ENCODE data around the gene ALX1.

Gene ALX1

DNA sequence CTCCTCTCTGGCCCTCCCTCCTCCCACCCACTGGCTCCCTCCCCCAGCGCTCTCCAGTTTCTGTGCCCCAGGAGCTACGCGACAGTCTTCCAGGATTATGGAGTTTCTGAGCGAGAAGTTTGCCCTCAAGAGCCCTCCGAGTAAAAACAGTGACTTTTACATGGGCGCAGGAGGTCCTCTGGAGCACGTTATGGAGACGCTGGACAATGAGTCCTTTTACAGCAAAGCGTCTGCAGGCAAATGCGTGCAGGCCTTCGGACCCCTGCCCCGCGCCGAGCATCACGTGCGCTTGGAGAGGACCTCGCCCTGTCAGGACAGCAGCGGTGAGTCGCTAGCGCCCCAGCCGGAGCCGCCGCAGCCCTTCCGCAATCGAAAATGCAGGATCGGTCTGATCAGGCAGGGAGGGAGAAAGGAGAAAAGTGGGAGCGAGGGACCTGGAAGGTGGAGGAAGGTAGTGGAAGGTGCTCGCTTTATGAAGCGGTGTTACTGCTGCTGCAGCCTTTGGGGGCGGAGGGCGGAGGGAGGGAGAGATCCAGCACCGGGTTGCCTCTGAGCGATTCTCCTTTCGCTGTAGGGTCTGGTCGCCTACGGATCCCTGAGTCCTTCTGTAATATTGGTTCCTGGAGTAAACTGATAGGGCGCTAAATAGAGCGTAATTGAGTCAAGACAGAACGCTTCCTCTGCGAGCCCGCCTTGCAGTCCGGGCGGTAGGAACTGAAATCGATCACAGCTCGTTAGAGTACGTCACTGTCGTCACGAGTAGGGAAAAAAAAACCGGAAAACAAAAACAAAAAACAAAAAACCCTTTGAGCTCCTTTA is at the start of gene ALX1:
Gene ALX1, plus strand, starts transcription at position 56 of the 819 bp plus-strand sequence. Its CDS starts 42 bp downstream, at position 98.
- peak; percentile 2 for DNase-seq

- no peak for DNase-seq
Measured at GRCh38 chr12:85237327-85237726, 42.7 kb upstream of the ALX1 start.

DNA sequence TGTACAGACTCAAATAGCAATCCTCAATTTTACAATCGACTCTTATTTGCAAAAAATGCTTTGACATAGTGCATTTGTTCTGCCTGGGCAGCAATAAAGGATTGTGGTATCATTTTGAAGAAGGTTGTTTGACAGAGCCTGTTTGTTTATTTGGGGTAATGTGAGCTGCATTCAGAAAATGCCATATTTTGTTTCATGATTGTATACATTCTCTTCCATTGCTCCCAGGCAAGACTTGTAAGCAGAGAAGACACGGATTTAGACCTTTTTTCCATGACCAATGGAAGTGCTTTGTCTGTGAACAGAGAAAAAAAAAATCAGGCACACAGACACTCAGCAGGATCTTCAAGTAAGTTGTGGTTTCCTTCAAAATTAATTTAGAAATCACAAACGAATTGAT is 35.5 kb upstream of the ALX1 start:
- DNase-seq: no peak

DNA sequence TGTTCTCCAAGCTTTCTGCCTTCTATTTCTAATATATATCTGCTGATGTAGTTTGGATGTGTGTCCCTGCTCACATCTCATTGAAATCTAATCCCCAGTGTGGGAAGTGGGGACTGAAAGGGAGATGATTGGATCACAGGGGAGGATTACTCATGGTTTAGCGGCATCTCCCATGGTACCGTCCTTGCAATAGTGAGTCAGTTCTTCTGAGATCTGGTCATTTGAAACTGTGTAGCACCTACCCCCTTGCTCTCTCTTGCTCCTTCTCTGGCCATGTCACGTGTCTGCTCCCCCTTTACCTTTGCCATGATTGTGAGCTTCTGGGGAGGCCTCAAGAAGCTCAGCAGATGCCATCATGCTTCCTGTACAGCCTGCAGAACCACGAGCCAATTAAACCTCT is 26.2 kb upstream of the ALX1 start:
- DNase-seq: no peak

DNA sequence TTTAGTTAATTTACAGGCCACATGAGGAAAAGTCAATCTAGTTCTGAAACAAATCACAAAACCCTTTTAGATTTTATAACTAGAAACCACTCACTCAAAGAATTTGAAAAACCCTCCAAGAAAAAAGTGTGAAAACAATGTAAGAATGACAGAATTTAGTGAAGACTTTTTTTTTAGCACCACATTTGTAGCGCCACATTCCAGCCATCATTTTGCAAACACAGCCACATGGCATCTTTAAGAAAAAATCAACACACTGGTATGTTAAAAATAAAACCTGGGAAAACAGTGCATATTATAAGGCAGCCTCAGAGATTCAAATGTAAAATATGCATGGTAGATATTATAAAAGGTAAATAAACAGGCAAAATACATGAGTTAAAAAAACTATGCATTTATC is 22.3 kb upstream of the ALX1 start:
- DNase-seq: no peak

DNA sequence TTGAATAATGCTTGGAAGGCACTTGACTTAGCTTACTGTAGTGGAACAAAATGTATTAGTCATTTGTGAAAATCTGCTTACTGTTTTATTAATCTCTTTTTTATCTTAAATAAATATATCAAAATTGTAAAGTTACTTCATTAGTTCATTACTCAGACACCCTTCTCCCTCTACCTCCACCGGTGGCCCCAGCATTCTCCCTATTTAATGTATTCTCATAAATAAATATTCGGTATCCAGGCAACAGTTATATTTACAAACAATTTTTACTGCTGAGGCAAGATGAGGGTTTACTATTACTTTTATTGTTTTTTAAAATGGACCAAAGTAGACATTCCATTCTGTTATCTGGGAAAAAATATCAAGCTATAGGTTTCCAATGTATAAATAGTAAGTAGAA is 19.6 kb upstream of the ALX1 start:
- DNase-seq: no peak

- DNase-seq: no peak
Measured at GRCh38 chr12:85260896-85261295, 19.1 kb upstream of the ALX1 start.

- no peak for DNase-seq
Measured at GRCh38 chr12:85266356-85266755, 13.7 kb upstream of the ALX1 start.

DNA sequence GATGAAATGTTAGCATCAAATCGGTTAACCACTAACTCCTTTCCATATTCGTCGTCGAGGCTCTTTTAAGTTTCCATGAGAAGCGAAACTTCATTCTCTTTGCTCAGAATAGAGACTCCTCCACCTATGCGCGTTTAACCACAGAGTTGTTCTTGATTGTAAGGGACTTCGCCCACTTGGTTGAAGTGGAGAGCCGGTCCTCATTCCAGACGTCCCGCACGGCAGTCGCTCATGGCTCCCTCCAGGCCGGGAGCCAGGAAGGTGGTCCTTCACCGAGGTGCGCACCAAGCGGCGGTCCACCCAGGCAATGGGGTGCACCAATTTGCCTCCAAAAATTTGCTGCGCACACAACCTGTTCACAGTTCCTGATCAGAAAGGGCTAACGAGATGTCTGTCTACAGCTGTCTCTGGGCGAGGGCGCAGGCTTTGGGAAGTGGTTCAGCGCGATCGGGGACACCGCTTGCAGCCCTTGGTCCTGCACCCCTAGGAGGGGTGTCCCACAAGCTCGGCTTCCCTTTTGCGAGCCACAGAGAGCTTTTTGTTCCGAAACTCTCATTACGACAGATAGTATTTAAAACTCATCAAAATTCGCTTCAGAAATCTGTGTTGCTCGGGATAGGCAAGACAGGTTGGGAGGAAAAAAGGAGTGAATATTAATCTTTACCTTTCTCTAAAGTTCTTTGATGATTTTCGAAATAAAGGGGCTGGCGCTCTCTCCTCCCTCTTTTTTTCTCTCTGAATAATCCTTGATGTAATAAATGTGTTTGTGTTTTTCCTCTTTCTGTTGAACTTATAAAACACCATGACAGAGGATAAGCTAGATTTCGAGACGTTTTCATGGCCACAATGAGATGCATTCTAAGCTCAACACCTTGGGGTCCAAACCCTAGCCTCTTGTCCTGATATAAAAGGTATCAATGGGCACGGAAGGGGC is 6.4 kb upstream of the ALX1 start:
- no peak for DNase-seq

- no peak for DNase-seq
Measured at GRCh38 chr12:85274315-85274651, 5.7 kb upstream of the ALX1 start.

- DNase-seq: no peak
Measured at GRCh38 chr12:85275374-85275773, 4.6 kb upstream of the ALX1 start.

DNA sequence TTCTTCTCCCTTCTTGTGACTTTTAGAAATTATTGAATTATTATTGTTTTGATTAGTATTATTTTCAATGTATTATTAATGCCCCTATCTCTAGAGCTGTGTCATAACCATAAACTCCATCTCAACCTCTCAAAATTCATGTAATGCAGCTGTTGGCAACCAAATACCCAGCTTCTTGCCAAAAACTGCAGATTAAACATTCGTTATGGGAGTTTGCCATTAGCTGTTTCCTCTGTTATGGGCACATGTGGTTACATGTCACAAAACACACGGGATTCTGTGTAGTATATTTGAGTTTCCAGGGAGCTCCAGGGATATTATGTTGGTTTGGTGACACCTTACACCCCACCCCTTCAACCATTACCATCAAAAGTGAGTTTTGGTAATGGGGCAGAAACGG is 2.8 kb upstream of the ALX1 start:
- DNase-seq: no peak

DNA sequence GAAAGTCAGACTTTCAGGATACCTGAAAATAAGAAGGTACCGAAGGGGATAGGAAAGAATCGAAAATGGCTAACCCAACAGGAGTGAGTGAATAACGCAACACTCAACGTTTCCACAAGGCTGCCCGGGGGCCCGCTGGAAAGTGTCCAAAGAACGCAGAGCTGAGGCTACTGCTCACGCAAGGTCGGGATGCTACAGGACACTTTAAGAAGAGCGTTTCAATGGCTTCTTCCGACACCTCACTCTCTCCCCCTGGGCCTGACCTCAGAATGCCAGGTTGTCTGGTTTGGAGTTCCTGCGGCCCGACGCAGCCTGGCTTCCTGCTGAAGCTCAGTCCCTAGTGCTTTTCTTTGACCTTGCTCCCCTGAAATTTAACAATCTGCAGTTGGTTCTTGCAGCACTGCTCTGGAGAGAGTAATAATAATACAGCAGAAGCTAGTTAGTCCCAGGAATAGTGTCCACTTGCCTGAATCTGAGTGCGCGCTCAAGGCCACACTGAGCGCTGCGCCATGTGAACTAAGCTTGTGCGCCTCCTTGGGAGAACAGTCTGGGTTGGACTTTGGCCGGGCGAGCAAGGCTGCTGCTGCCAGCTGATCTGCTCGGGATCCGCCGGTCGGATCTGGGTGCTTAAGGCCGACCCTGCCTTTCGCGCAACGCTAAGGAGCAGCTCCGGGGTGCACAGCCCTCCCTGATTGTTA is 2.0 kb upstream of the ALX1 start:
- DNase-seq: no peak

GRCh38 chr12:85278598-85279448 is 1.2 kb upstream of the ALX1 start:
- no peak for DNase-seq

DNA sequence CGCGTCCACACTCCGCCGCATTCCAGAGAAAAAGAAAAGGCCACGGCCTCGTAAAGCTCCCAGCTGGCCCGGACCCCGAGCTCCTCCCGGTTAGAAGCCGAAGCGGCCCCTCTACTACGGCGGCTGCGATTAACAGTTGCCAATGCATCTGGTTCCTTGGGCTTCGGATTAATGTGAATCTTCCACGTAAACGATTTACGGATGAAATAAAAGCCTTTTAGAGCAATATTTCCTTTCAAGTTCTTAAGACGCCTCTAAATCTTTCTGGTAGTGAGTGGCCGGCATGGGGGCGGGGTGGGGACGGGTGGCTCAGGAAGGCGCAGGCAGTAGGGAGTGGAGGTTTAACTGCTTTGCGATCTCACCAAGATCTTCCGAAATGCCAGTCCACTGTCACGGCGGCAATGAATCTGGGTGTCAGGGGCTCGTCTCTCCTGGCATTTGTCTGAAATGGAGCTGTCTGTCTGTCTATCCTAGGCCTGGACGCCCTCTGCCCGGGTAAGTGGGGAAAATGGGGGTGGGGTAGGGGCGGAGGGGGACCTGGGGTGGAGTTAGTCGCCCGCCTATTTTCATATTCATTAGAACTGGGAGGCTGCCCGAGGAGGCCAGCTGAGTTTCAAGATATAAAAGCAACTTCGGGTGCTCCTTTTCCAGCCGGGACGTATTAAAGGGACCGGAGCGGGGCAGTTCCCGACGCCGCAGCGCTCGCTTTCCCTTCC is 413 bp upstream of the ALX1 start:
- DNase-seq: no peak

- DNase-seq: no peak
Measured at GRCh38 chr12:85280984-85281630, 1.1 kb downstream of the ALX1 start.

DNA sequence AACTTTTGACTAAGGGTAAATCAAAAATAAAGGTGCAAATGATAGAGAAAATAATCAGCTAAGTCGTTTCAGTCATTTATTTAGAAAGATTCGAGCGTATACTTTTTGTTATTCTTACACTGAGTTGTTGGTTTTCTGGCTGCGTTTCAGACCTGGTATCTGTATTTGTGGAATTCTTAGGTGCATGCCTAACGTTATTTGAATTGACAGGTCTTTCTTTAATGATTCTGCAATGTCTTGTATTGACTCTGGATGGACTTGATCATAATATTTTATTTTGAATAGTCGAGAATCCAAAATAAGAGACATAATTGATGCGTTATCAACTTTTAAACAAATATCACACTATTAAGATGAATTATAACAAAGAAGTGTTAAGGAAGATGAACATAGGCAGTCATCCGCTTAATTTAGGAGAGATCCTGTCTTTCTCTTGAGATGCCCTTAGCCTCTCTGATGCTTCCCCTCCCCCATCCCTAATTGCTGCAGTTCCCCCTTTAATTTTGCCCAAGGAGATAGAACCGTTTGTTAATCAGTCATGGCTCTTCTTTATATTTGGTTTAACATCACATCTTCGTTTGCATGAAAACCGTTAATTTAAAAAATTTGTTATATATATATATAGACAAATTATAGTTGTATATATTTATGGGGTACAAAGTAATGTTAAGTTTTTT is 1.8 kb downstream of the ALX1 start:
- no peak for DNase-seq

DNA sequence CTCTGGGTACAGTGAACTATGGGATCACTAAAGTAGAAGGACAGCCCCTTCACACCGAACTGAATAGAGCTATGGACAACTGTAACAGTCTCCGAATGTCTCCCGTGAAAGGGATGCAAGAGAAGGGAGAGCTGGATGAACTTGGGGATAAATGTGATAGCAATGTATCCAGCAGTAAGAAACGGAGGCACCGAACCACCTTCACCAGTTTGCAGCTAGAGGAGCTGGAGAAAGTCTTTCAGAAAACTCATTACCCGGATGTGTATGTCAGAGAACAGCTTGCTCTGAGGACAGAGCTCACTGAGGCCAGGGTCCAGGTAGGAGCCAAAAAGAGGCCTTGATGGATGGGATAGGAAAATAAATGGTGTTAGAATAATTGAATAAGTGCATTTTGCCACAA is 3.5 kb downstream of the ALX1 start:
- DNase-seq: no peak

GRCh38 chr12:85296362-85296761 is 16.3 kb downstream of the ALX1 start:
- DNase-seq: no peak

GRCh38 chr12:85299053-85299452 is 19.0 kb downstream of the ALX1 start:
- no peak for DNase-seq

DNA sequence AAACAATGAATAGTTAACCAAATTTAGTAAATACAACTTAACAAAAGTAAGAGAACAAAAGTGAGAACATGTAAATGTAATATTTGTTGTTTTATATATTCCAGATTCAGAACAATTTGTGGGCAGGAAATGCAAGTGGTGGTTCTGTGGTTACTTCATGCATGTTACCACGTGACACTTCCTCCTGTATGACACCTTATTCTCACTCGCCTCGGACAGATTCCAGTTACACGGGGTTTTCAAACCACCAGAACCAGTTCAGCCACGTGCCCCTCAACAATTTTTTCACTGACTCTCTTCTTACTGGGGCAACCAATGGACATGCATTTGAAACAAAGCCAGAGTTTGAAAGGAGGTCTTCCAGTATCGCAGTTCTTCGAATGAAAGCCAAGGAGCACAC is 21.0 kb downstream of the ALX1 start:
- no peak for DNase-seq

Measured in NCI-H187 treated with DMSO at 0.1 percent for 48 hours (cell line).